ENCODE measurements around the gene ANKDD1B. TPM values are rescaled to one million over a fixed set of nuclear protein-coding genes. Genes with fewer than 3 reads are reported as not detected.
"Not testable (repeated sequence)": the region's sequence is repeated elsewhere in the genome, so short reads cannot be mapped to it uniquely, and the experiment has no call there.

Gene ANKDD1B
- total and polyA plus RNA-seq, 3 donors from 2014 or later, result 1.2 to 8.1 (median 1.3) TPM

DNA sequence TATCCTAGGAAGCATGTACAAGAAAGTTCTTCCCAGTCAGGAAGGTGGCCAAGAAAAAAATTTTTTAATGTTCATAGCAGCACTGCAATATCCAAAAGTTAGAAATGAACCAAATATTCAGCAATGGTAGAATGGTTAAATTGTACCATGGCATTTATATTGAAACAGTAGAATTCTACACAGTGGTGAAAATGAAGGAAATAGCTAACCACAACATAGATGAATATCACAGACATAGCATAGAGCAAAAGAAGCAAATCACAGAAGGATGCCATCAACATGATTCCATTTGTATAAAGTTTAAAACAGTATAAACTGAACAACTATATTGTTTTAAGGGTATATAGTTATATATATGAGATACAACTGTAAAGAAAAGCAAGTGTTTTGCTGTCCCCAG is 10.7 kb upstream of the ANKDD1B start:
- Histone ChIP-seq H3K27ac (no peak overlapping the region), H3K9me3 (no peaks in the 10 kb centered on the region), H3K36me3 (ENCODE audit: low read depth, missing control alignments) (no peaks in the 10 kb centered on the region), H3K27me3 (no peaks in the 10 kb centered on the region), H3K4me3 (no peak overlapping the region), H3K4me1 (no peaks in the 10 kb centered on the region)
- no peak for DNase-seq
- intact Hi-C loops (cut with DNase I; ENCODE audit: low total_unique reads), result no loop called here
- TF ChIP-seq, protein P1, sequence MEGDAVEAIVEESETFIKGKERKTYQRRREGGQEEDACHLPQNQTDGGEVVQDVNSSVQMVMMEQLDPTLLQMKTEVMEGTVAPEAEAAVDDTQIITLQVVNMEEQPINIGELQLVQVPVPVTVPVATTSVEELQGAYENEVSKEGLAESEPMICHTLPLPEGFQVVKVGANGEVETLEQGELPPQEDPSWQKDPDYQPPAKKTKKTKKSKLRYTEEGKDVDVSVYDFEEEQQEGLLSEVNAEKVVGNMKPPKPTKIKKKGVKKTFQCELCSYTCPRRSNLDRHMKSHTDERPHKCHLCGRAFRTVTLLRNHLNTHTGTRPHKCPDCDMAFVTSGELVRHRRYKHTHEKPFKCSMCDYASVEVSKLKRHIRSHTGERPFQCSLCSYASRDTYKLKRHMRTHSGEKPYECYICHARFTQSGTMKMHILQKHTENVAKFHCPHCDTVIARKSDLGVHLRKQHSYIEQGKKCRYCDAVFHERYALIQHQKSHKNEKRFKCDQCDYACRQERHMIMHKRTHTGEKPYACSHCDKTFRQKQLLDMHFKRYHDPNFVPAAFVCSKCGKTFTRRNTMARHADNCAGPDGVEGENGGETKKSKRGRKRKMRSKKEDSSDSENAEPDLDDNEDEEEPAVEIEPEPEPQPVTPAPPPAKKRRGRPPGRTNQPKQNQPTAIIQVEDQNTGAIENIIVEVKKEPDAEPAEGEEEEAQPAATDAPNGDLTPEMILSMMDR (IDR thresholded peaks at IDR 0.05), result no peak
- TF ChIP-seq POLR2A (IDR thresholded peaks at IDR 0.05), result no peak

DNA sequence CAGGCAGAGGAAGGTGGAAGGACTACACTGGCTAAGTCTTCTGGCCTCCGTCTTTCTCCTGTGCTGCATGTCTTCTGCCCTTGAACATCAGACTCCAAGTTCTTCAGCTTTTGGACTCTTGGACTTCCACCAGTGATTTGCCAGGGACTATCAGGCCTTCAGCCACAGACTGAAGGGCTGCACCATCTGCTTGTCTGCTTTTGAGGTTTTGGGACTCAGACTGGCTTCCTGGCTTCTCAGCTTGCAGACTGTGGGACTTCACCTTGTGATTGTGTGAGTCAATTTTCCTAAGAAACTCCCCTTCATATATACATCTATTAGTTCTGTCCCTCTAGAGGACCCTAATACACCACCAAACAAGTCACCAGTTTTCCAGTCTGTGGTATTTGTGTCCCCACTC is 9.7 kb upstream of the ANKDD1B start:
- no peaks in the 10 kb centered on the region for H3K27me3 ChIP-seq
- no peaks in the 10 kb centered on the region for H3K9me3 ChIP-seq
- no peak for DNase-seq
- no peak for TF ChIP-seq POLR2A (IDR thresholded peaks at IDR 0.05)
- TF ChIP-seq, protein P1 (IDR thresholded peaks at IDR 0.05), result no peak
- WGBS, 2 donors, result 90 to 100% methylated on average over 1 of the region's 1 CpG
- H3K4me3 ChIP-seq, result no peak overlapping the region
- no peaks in the 10 kb centered on the region for H3K4me1 ChIP-seq
- no peak overlapping the region for H3K27ac ChIP-seq
- intact Hi-C loops (cut with DNase I; ENCODE audit: low total_unique reads), result no loop called here
- H3K36me3 ChIP-seq (ENCODE audit: low read depth, missing control alignments), result no peaks in the 10 kb centered on the region

DNA sequence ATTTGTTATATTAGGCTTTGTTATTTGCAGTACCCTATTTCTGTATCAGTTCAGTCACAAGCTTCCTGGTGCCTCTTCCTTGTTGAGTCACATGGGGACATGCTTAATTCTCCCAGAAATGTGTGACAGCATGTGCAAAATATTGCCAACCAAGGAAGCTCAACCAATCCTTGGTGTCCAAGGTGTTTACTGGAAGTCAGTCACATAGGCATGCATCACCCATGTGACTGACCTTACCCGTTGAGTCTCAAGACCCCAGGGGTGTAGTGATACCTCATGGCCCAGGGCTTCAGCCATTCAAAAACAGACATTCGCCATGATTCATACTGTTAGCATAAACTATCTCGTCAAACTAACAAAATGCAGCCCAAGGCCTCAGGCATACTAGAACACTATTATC is 9.3 kb upstream of the ANKDD1B start:
- no peaks in the 10 kb centered on the region for H3K36me3 ChIP-seq (ENCODE audit: low read depth, missing control alignments)
- no peak overlapping the region for H3K27ac ChIP-seq
- TF ChIP-seq, protein P1 (IDR thresholded peaks at IDR 0.05), result no peak
- no peak for TF ChIP-seq POLR2A (IDR thresholded peaks at IDR 0.05)
- no peaks in the 10 kb centered on the region for H3K4me1 ChIP-seq
- H3K4me3 ChIP-seq, result no peak overlapping the region
- intact Hi-C loops (cut with DNase I; ENCODE audit: low total_unique reads), result no loop called here
- WGBS, 2 donors, result 96 to 100% methylated on average over 3 of the region's 3 CpGs
- no peaks in the 10 kb centered on the region for H3K9me3 ChIP-seq
- no peak for DNase-seq
- no peaks in the 10 kb centered on the region for H3K27me3 ChIP-seq

DNA sequence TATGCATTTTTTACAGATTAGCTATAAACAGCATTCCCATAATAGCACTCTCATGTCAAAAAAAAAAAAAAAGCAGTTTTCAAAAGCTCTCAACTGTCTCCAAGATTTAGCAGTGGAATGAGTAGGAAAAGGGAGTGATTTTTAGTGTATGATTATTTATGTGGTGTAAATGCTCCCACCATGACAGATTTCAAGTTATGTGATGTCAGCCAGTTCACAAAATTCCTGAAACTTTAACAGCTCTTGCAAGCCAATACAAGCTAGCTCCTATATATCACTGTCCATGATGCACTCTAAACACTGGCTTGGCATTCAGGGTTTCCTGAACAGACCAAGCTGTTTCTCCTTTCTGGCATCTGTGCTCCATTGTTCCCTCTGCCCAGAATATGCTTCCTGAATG is 7.9 kb upstream of the ANKDD1B start:
- H3K4me3 ChIP-seq, result no peak overlapping the region
- H3K9me3 ChIP-seq, result no peaks in the 10 kb centered on the region
- H3K4me1 ChIP-seq, result no peaks in the 10 kb centered on the region
- TF ChIP-seq POLR2A (IDR thresholded peaks at IDR 0.05), result no peak
- TF ChIP-seq, protein P1 (IDR thresholded peaks at IDR 0.05), result no peak
- H3K36me3 ChIP-seq (ENCODE audit: low read depth, missing control alignments), result no peaks in the 10 kb centered on the region
- DNase-seq, result no peak
- no peaks in the 10 kb centered on the region for H3K27me3 ChIP-seq
- intact Hi-C loops (cut with DNase I; ENCODE audit: low total_unique reads), result no loop called here
- H3K27ac ChIP-seq, result no peak overlapping the region

DNA sequence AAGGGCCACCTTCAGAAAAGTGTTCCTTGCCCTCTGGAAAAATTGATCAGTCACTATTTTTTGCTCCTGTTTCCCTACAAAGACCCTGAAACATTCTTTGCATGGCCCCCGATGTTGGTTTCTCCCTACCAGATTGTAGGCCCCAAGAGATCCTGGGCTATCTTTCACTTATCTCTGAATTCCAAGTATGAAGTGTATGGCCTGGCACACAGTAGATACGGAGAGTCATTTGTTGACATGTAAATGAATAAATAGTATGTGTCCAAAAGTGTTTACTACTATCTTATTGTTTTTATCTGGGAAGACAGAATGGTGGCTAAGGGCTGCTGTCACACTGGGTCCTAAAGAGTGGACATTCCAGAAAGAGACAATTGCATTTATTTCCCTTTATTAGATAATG is 7.4 kb upstream of the ANKDD1B start:
- WGBS, 2 donors, result 75 to 79% methylated on average over 2 of the region's 2 CpGs
- intact Hi-C loops (cut with DNase I; ENCODE audit: low total_unique reads), result no loop called here
- H3K4me1 ChIP-seq, result no peaks in the 10 kb centered on the region

DNA sequence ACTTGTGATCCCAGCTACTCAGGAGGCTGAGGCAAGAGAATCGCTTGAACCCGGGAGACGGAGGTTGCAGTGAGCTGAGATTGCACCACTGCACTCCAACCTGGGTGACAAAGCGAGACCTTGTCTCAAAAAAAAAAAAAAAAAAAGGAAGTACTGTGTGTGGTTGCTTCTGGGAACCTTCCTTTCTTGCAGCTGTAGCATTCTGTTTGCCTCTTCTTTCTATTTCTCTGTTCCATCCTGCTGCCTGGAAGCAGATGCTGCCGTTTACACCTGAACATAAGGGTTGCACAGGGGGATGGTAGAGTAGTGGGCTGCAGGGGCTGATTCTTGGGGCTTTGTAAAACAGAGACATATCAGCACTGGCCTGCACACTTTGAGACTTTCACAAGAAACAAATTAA is 3.9 kb upstream of the ANKDD1B start:
- intact Hi-C loops (cut with DNase I; ENCODE audit: low total_unique reads); H3K4me3 ChIP-seq; DNase-seq; H3K27ac ChIP-seq; H3K9me3 ChIP-seq; H3K36me3 ChIP-seq (ENCODE audit: low read depth, missing control alignments); H3K27me3 ChIP-seq; H3K4me1 ChIP-seq: not testable (repeated sequence)
- WGBS, 2 donors, result 95% methylated on average over 5 of the region's 5 CpGs

More for the DNA sequence above, 7.4 kb upstream of the ANKDD1B start:
- H3K27me3 ChIP-seq, result no peaks in the 10 kb centered on the region
- DNase-seq, result no peak
- TF ChIP-seq POLR2A (IDR thresholded peaks at IDR 0.05), result no peak
- TF ChIP-seq, protein P1 (IDR thresholded peaks at IDR 0.05), result no peak
- H3K4me3 ChIP-seq, result no peak overlapping the region
- H3K9me3 ChIP-seq, result no peaks in the 10 kb centered on the region
- H3K27ac ChIP-seq, result no peak overlapping the region
- H3K36me3 ChIP-seq (ENCODE audit: low read depth, missing control alignments), result no peaks in the 10 kb centered on the region

All from testis (tissue), 3 donors.